ENCODE data around the gene TRABD2B. TPM values are rescaled to one million over a fixed set of nuclear protein-coding genes. Genes with fewer than 3 reads are reported as not detected.

TRABD2B gene
- total RNA-seq, 4 donors from 2014 or later = 0.63 to 3.1 (median 1.7) TPM

GRCh38 chr1:47855230-47855629, 142.0 kb downstream of the TRABD2B start:
- intact Hi-C loops (cut with DNase I; ENCODE audit: low total_unique reads) = no loop called here
- WGBS, 2 donors = 82 to 84% methylated on average over 4 of the region's 4 CpGs
- DNase-seq (ENCODE audit: low spot score in 2 of 2) = no peak
- no peak overlapping the region for H3K4me3 ChIP-seq (ENCODE audit: low read depth, poor library complexity, severe bottlenecking)
- no peak for TF ChIP-seq CTCF (IDR thresholded peaks at IDR 0.05)
- no peak for TF ChIP-seq POLR2A (IDR thresholded peaks at IDR 0.05)

- WGBS, 2 donors = 87 to 89% methylated on average over 2 of the region's 2 CpGs
- intact Hi-C loops (cut with DNase I; ENCODE audit: low total_unique reads) = no loop called here
These were observed 142.5 kb downstream of the TRABD2B start for GRCh38 chr1:47854552-47855144.

GRCh38 chr1:47853852-47854251, 143.3 kb downstream of the TRABD2B start:
- TF ChIP-seq POLR2A (IDR thresholded peaks at IDR 0.05) (no peak), CTCF (IDR thresholded peaks at IDR 0.05) (no peak)
- no peak overlapping the region for H3K4me3 ChIP-seq (ENCODE audit: low read depth, poor library complexity, severe bottlenecking)
- DNase-seq (ENCODE audit: low spot score in 2 of 2) = peak in 1 of 2 donors; percentile 3
- intact Hi-C loops (cut with DNase I; ENCODE audit: low total_unique reads) = no loop called here
- 83 to 88% methylated on average over 2 of the region's 2 CpGs for WGBS, 2 donors

More at GRCh38 chr1:47854552-47855144, 142.5 kb downstream of the TRABD2B start:
- TF ChIP-seq CTCF (IDR thresholded peaks at IDR 0.05) (no peak), POLR2A (IDR thresholded peaks at IDR 0.05) (no peak)
- no peak overlapping the region for H3K4me3 ChIP-seq (ENCODE audit: low read depth, poor library complexity, severe bottlenecking)
- DNase-seq (ENCODE audit: low spot score in 2 of 2) = peak in 1 of 2 donors; percentile 7

- 98% methylated on average over 7 of the region's 7 CpGs for WGBS, 2 donors
- TF ChIP-seq POLR2A (IDR thresholded peaks at IDR 0.05) (no peak), CTCF (IDR thresholded peaks at IDR 0.05) (no peak)
- no peak overlapping the region for H3K4me3 ChIP-seq (ENCODE audit: low read depth, poor library complexity, severe bottlenecking)
- intact Hi-C loops (cut with DNase I; ENCODE audit: low total_unique reads) = no loop called here
- peak in 1 of 2 donors; percentile 52 for DNase-seq (ENCODE audit: low spot score in 2 of 2)
These were observed 144.1 kb downstream of the TRABD2B start for GRCh38 chr1:47853059-47853458.

GRCh38 chr1:47852006-47852718, 145.0 kb downstream of the TRABD2B start:
- 95% methylated on average over 17 of the region's 17 CpGs for WGBS, 2 donors
- no peak for TF ChIP-seq CTCF (IDR thresholded peaks at IDR 0.05)
- TF ChIP-seq POLR2A (IDR thresholded peaks at IDR 0.05) = no peak
- intact Hi-C loops (cut with DNase I; ENCODE audit: low total_unique reads) = no loop called here
- DNase-seq (ENCODE audit: low spot score in 2 of 2) = peak in 1 of 2 donors; percentile 73
- no peak overlapping the region for H3K4me3 ChIP-seq (ENCODE audit: low read depth, poor library complexity, severe bottlenecking)

Measured in lower leg skin (tissue), 4 donors.